HEK293T (cell line): ENCODE results near the gene HOXC5.
A peak's percentile ranks its signal among the peaks of the same experiment; 100 is the strongest.

ENCODE experiments used
- ARNT ChIP-seq: fragments of 450-650 bp; IDR thresholded peaks from 2 replicates; pipeline ENCODE4 v1.6.1; 2017; ENCODE audit warnings: mild to moderate bottlenecking
- BHLHE40 ChIP-seq: fragments of 450-650 bp; IDR thresholded peaks from 2 replicates; pipeline ENCODE4 v1.6.1; 2016; ENCODE audit warnings: mild to moderate bottlenecking, moderate library complexity, borderline replicate concordance
- CTBP1 ChIP-seq: fragments of 450-650 bp; IDR thresholded peaks from 2 replicates; pipeline ENCODE4 v1.6.1; 2016; ENCODE audit warnings: borderline replicate concordance
- ELF4 ChIP-seq: fragments of 450-650 bp; IDR thresholded peaks from 2 replicates; pipeline ENCODE4 v1.6.1; 2017; ENCODE audit warnings: antibody characterized with exemption
- FOXK2 ChIP-seq: fragments of 450-650 bp; IDR thresholded peaks from 2 replicates; pipeline ENCODE4 v1.6.1; 2016; ENCODE audit warnings: mild to moderate bottlenecking
- FOXM1 ChIP-seq: fragments of 450-650 bp; IDR thresholded peaks from 2 replicates; pipeline ENCODE4 v1.6.1; 2017; ENCODE audit warnings: mild to moderate bottlenecking, borderline replicate concordance
- HDGF ChIP-seq: fragments of 450-650 bp; IDR thresholded peaks from 2 replicates; pipeline ENCODE4 v1.6.1; 2017; ENCODE audit warnings: antibody characterized with exemption, borderline replicate concordance
- L3MBTL2 ChIP-seq: fragments of 450-650 bp; conservative IDR thresholded peaks from 2 replicates; pipeline ENCODE4 v1.6.1; 2016; ENCODE audit warnings: mild to moderate bottlenecking
- LEF1 ChIP-seq: fragments of 450-650 bp; IDR thresholded peaks from 2 replicates; pipeline ENCODE4 v1.6.1; 2017; ENCODE audit warnings: mild to moderate bottlenecking, borderline replicate concordance
- NFRKB ChIP-seq: fragments of 450-650 bp; IDR thresholded peaks from 2 replicates; pipeline ENCODE4 v1.6.1; 2016; ENCODE audit warnings: mild to moderate bottlenecking, moderate library complexity
- SP1 ChIP-seq: fragments of 450-650 bp; IDR thresholded peaks from 2 replicates; pipeline ENCODE4 v1.6.1; 2017
- SUZ12 ChIP-seq: fragments of 450-650 bp; IDR thresholded peaks from 2 replicates; pipeline ENCODE4 v1.6.1; 2016; ENCODE audit warnings: mild to moderate bottlenecking
- ZNF384 ChIP-seq: fragments of 450-650 bp; IDR thresholded peaks from 2 replicates; pipeline ENCODE4 v1.6.1; 2016
- TF ChIP-seq, protein P1 (sequence below): fragments of 450-650 bp; IDR thresholded peaks from 2 replicates; pipeline ENCODE4 v1.6.1; 2016

DNA sequence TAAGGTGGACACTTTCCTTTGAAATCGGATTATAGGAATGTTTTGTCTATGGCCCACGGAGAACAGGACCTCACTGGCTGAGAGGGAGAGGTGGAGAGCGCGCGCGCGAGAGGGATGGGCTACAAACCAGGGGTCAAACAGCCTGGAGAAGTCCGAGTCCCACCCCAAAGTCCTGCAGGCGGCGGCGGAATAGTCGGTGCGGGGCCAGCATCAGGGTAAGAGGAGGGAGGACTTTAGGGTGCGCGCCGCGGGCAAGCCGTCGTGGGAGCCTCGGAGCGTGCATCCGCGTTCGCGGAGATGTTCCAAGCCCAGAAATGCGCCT, 27.4 kb upstream of the HOXC5 start:
- no peak for TF ChIP-seq SP1
- TF ChIP-seq BHLHE40, result no peak
- TF ChIP-seq CTBP1, result no peak
- peak; percentile 43; the same call in 1 of the 2 replicates for TF ChIP-seq L3MBTL2
- no peak for TF ChIP-seq ARNT
- no peak for TF ChIP-seq FOXK2
- TF ChIP-seq NFRKB, result no peak
- TF ChIP-seq HDGF, result no peak
- TF ChIP-seq ZNF384, result no peak
- TF ChIP-seq ELF4, result no peak
- no peak for TF ChIP-seq LEF1
- TF ChIP-seq, protein P1, sequence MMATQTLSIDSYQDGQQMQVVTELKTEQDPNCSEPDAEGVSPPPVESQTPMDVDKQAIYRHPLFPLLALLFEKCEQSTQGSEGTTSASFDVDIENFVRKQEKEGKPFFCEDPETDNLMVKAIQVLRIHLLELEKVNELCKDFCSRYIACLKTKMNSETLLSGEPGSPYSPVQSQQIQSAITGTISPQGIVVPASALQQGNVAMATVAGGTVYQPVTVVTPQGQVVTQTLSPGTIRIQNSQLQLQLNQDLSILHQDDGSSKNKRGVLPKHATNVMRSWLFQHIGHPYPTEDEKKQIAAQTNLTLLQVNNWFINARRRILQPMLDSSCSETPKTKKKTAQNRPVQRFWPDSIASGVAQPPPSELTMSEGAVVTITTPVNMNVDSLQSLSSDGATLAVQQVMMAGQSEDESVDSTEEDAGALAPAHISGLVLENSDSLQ, result no peak
- no peak for TF ChIP-seq SUZ12
- TF ChIP-seq FOXM1, result no peak
